ENCODE results near the gene ACHE.

The ACHE gene

GRCh38 chr7:100884736-100885439 is 10.8 kb downstream of the ACHE start:
- no peak for DNase-seq (ENCODE audit: low read depth)

- no peak for DNase-seq (ENCODE audit: low read depth)
Observed at GRCh38 chr7:100882785-100883526, 12.7 kb downstream of the ACHE start.

- DNase-seq (ENCODE audit: low read depth): no peak
Observed at GRCh38 chr7:100882201-100882600, 13.5 kb downstream of the ACHE start.

GRCh38 chr7:100881136-100881535 is 14.6 kb downstream of the ACHE start:
- DNase-seq (ENCODE audit: low read depth): no peak

GRCh38 chr7:100880645-100881044 is 15.0 kb downstream of the ACHE start:
- no peak for DNase-seq (ENCODE audit: low read depth)

- no peak for DNase-seq (ENCODE audit: low read depth)
Observed at GRCh38 chr7:100879685-100880261, 15.9 kb downstream of the ACHE start.

GRCh38 chr7:100878685-100879084 is 17.0 kb downstream of the ACHE start:
- DNase-seq (ENCODE audit: low read depth): no peak

- no peak for DNase-seq (ENCODE audit: low read depth)
Observed at GRCh38 chr7:100878013-100878412, 17.7 kb downstream of the ACHE start.

- DNase-seq (ENCODE audit: low read depth): no peak
Observed at GRCh38 chr7:100875356-100875751, 20.3 kb downstream of the ACHE start.

- DNase-seq (ENCODE audit: low read depth): peak; percentile 98
Observed at GRCh38 chr7:100874577-100875355, 20.9 kb downstream of the ACHE start, which contains the start of gene SRRT. TSS of gene SRRT (plus strand) at chr7:100875103. CDS start at chr7:100875591, 488 bp downstream.

GRCh38 chr7:100874300-100874576 is 21.4 kb downstream of the ACHE start:
- no peak for DNase-seq (ENCODE audit: low read depth)

- no peak for DNase-seq (ENCODE audit: low read depth)
Observed at GRCh38 chr7:100873599-100874299, 21.9 kb downstream of the ACHE start.

GRCh38 chr7:100867776-100868485 is 27.8 kb downstream of the ACHE start:
- DNase-seq (ENCODE audit: low read depth): no peak

GRCh38 chr7:100867040-100867775 is 28.5 kb downstream of the ACHE start, which contains the start of gene TRIP6:
TSS of gene TRIP6 (plus strand) at chr7:100867387. CDS start at chr7:100867498, 111 bp downstream.
- DNase-seq (ENCODE audit: low read depth): peak; percentile 59

- no peak for DNase-seq (ENCODE audit: low read depth)
Observed at GRCh38 chr7:100866729-100867039, 29.0 kb downstream of the ACHE start.

- no peak for DNase-seq (ENCODE audit: low read depth)
Observed at GRCh38 chr7:100865938-100866728, 29.6 kb downstream of the ACHE start.

GRCh38 chr7:100865372-100865911 is 30.2 kb downstream of the ACHE start:
- no peak for DNase-seq (ENCODE audit: low read depth)

- DNase-seq (ENCODE audit: low read depth): no peak
Observed at GRCh38 chr7:100864263-100864845, 31.3 kb downstream of the ACHE start.

- DNase-seq (ENCODE audit: low read depth): no peak
Observed at GRCh38 chr7:100863406-100863950, 32.2 kb downstream of the ACHE start.
